GM23338 (cell line): ENCODE measurements around the gene TOR2A.

ENCODE experiments used
- CREB1 ChIP-seq: fragments of 250-450 bp; sonication (Bioruptor Pico); IDR thresholded peaks from 2 replicates; pipeline ENCODE4 v1.5.0; 2020; ENCODE audit warnings: low read depth, mild to moderate bottlenecking, moderate library complexity
- CTCF ChIP-seq, 2 experiments: fragments of 200-600 bp in 1 of 2; sonication (generic) in 1 of 2; conservative IDR thresholded peaks; 2 replicates each; pipeline versions ENCODE4 v1.5.1 to v1.6.1; 2016 to 2017; ENCODE audit warnings: antibody characterized with exemption in 2 of 2, low read depth in 2 of 2, mild to moderate bottlenecking in 2 of 2, moderate library complexity in 1 of 2
- EZH2 ChIP-seq: fragments of 200-600 bp; sonication (generic); IDR thresholded peaks from one replicate; pipeline ENCODE4 v1.8.0; 2017; ENCODE audit warnings: antibody characterized with exemption, mild to moderate bottlenecking, low read depth; ENCODE audit not compliant: unreplicated experiment
- EZH2phosphoT487 ChIP-seq: fragments of 200-600 bp; sonication (generic); IDR thresholded peaks from one replicate; pipeline ENCODE4 v1.8.1; 2018; ENCODE audit warnings: antibody characterized with exemption; ENCODE audit not compliant: unreplicated experiment
- JUNB ChIP-seq: IDR thresholded peaks from one replicate; pipeline ENCODE4 v1.6.1; 2016; ENCODE audit warnings: antibody characterized with exemption; ENCODE audit not compliant: unreplicated experiment
- POLR2AphosphoS5 ChIP-seq: IDR thresholded peaks from 2 replicates; pipeline ENCODE4 v1.6.1; 2016; ENCODE audit warnings: antibody characterized with exemption, low read depth

GRCh38 chr9:127693143-127693542 is 42.0 kb downstream of the TOR2A start:
- TF ChIP-seq CTCF (conservative IDR thresholded peaks at IDR 0.05; ENCODE audit: low read depth in 2 of 2) (no peak), JUNB (no peak), EZH2 (no peak), POLR2AphosphoS5 (no peak), CREB1 (no peak), EZH2phosphoT487 (no peak)
